CD14-positive monocyte (primary cell): ENCODE results near the gene RIC3. TPM values are rescaled to one million over a fixed set of nuclear protein-coding genes. Genes with fewer than 3 reads are reported as not detected.
A peak's percentile ranks its signal among the peaks of the same experiment; 100 is the strongest.

Experiments
- DNase-seq, 3 donors: peaks; one replicate each; pipeline ENCODE4 v3.0.0-alpha.2; 2011 to 2022
- H2AFZ ChIP-seq: 2 replicates; pipeline ENCODE4 v1.6.0; 2012; ENCODE audit warnings: mild to moderate bottlenecking, low read depth, low read length, inconsistent platforms; ENCODE audit not compliant: insufficient read depth, poor library complexity, severe bottlenecking
- H3K27ac ChIP-seq, 2 donors: 1 replicate in 1 of 2; 2 replicates in 1 of 2; pipeline ENCODE4 v1.5.1; 2012 to 2013; ENCODE audit warnings: low read length in 2 of 2, control low read depth in 1 of 2, inconsistent platforms in 1 of 2, low read depth in 1 of 2, mild to moderate bottlenecking in 1 of 2
- H3K27me3 ChIP-seq, 2 donors: one replicate each; pipeline versions ENCODE4 v1.6.0 to v1.6.1; 2011 to 2013; ENCODE audit warnings: low read length in 2 of 2; ENCODE audit not compliant: control insufficient read depth in 2 of 2, insufficient read depth in 2 of 2
- H3K36me3 ChIP-seq, 2 donors: replicated peaks in 1 of 2; 1 replicate in 1 of 2; 2 replicates in 1 of 2; pipeline versions ENCODE4 v1.5.1 to v1.6.1; 2012 to 2013; ENCODE audit warnings: low read length in 2 of 2, control low read depth in 1 of 2, inconsistent platforms in 1 of 2, mild to moderate bottlenecking in 1 of 2; ENCODE audit not compliant: insufficient read depth in 2 of 2, control insufficient read depth in 1 of 2
- H3K4me1 ChIP-seq, 2 donors: 1 replicate in 1 of 2; 2 replicates in 1 of 2; pipeline versions ENCODE4 v1.5.1 to v1.6.1; 2012 to 2013; ENCODE audit warnings: low read length in 2 of 2, control low read depth in 1 of 2, inconsistent platforms in 1 of 2, mild to moderate bottlenecking in 1 of 2, moderate library complexity in 1 of 2; ENCODE audit not compliant: insufficient read depth in 2 of 2, control insufficient read depth in 1 of 2
- H3K4me2 ChIP-seq: replicated peaks from 2 replicates; pipeline ENCODE3; 2012; ENCODE audit warnings: low read length, moderate library complexity, mild to moderate bottlenecking; ENCODE audit not compliant: poor library complexity, severe bottlenecking; ENCODE audit errors: extremely low read depth
- H3K4me3 ChIP-seq, 3 experiments: fragments of 200-600 bp in 1 of 3; sonication (generic) in 1 of 3; replicated peaks in 1 of 3; 1 replicate in 2 of 3; 2 replicates in 1 of 3; pipeline ENCODE4 v1.5.1; 2011 to 2013; ENCODE audit warnings: low read length in 3 of 3, mild to moderate bottlenecking in 3 of 3, control low read depth in 2 of 3, low read depth in 2 of 3, inconsistent platforms in 1 of 3, moderate library complexity in 1 of 3
- H3K79me2 ChIP-seq: 2 replicates; pipeline ENCODE4 v1.6.0; 2012; ENCODE audit warnings: mild to moderate bottlenecking, control low read depth, inconsistent platforms, low read length, moderate library complexity; ENCODE audit not compliant: insufficient read depth
- H3K9ac ChIP-seq: 2 replicates; pipeline ENCODE4 v1.6.0; 2017; ENCODE audit warnings: low read length, mild to moderate bottlenecking; ENCODE audit not compliant: insufficient read depth, poor library complexity, severe bottlenecking
- H3K9me3 ChIP-seq, 2 donors: replicated peaks in 1 of 2; 1 replicate in 1 of 2; 2 replicates in 1 of 2; pipeline versions ENCODE4 v1.5.1 to v1.6.1; 2012 to 2013; ENCODE audit warnings: low read length in 2 of 2, control low read depth in 1 of 2; ENCODE audit not compliant: control insufficient read depth in 1 of 2, insufficient read depth in 1 of 2
- H4K20me1 ChIP-seq: 2 replicates; pipeline ENCODE4 v1.6.0; 2012; ENCODE audit warnings: mild to moderate bottlenecking, low read length, control low read depth, moderate library complexity; ENCODE audit not compliant: insufficient read depth
- H3K27ac Mint-ChIP-seq, 7 donors: one replicate each; pipeline ENCODE4 v1.8.0; 2020; ENCODE audit warnings: mild to moderate bottlenecking in 7 of 7, mixed read lengths in 7 of 7, moderate library complexity in 6 of 7, inconsistent platforms in 2 of 7
- H3K27me3 Mint-ChIP-seq, 3 donors: one replicate each; pipeline ENCODE4 v1.8.0; 2021 to 2022; ENCODE audit warnings: low read depth in 3 of 3, mild to moderate bottlenecking in 3 of 3, mixed read lengths in 3 of 3, moderate library complexity in 3 of 3, inconsistent platforms in 1 of 3
- H3K36me3 Mint-ChIP-seq, 2 donors: one replicate each; pipeline ENCODE4 v1.8.0; 2020; ENCODE audit warnings: mixed read lengths in 2 of 2, inconsistent platforms in 1 of 2, mild to moderate bottlenecking in 1 of 2
- H3K4me1 Mint-ChIP-seq: one replicate; pipeline ENCODE4 v1.8.0; 2020; ENCODE audit warnings: mild to moderate bottlenecking, mixed read lengths
- H3K4me3 Mint-ChIP-seq, 2 donors: one replicate each; pipeline ENCODE4 v1.8.0; 2020; ENCODE audit warnings: mild to moderate bottlenecking in 2 of 2, mixed read lengths in 2 of 2, moderate library complexity in 1 of 2
- H3K9me3 Mint-ChIP-seq, 7 donors: one replicate each; pipeline ENCODE4 v1.8.0; 2020 to 2022; ENCODE audit warnings: mixed read lengths in 7 of 7, mild to moderate bottlenecking in 6 of 7, moderate library complexity in 6 of 7, inconsistent platforms in 2 of 7
- WGBS: methylation state at CpG from one replicate; pipeline ENCODE4 v1.1.5; 2013; ENCODE audit warnings: missing lambda C conversion rate; ENCODE audit not compliant: insufficient coverage; 5-methylcytosine and 5-hydroxymethylcytosine counted together
- intact Hi-C, 2 donors: fragments of 100-400 bp; cut with micrococcal nuclease; formaldehyde crosslinking; loops; one replicate each; pipeline versions ENCODE4 v1.15.0 to v1.15.1; 2023
- polyA plus RNA-seq, 3 donors: library from polyadenylated mRNA; depleted of rRNA in 1 of 3; unstranded in 2 of 3; stranded (reverse) in 1 of 3; fragments of 300-500 nt in 2 of 3; fragments of >200 nt in 1 of 3; fragmentation: Illumina TruSeq in 2 of 3; gene quantifications; 1 replicate in 2 of 3; 2 replicates in 1 of 3; pipeline ENCODE4 v1.2.3, GENCODE V29; 2012 to 2021
- TF ChIP-seq, protein P1 (sequence below): fragments of 200-600 bp; IDR thresholded peaks from one replicate; pipeline ENCODE4 v1.8.0; 2022; ENCODE audit warnings: antibody characterized with exemption, mild to moderate bottlenecking

The RIC3 gene
- polyA plus RNA-seq, 3 donors = 0.17 TPM; not detected in 2

DNA sequence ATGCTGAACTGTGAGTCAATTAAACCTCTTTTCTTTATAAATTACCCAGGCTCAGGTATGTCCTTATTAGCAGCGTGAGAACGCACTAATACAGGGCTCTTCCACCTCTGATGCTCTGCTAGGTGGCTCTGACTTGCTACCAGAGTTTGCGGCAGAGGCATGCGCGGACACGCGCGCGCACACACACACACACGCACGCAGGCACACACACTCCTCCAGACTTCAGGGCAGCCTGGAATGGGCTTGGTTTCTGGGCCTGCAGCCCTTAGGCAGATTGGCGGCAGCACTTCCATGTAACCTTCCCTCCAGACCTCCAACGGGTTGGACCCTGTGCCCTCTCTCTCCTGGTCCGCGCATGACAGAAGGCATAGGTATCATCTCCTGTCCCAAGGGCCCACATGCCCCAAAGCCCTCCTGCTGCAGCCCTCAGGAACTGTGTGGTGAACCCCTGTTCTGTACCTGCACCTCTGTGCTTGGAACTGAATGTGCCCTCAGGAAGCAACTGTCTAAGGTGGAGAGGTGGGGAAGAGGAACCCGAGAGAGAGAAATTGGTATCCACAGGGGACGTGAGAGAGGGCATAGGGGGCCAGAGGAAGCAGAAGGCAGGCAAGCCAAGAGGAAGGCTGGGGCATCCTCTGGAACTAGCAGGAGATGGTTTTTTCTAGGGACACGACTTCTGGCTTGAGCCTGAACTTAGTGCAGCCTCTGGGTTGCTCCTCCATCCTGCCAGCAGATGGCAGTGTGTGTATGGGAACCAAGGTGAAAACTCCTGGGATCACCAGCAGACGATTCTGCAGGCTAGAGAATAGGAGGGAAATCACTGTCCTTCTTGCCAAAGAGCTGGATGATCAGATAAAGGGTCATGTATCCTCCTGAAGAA lies 23.4 kb upstream of the RIC3 start:
- WGBS = 71% methylated on average over 17 of the region's 19 CpGs
- intact Hi-C loops = loop anchor here in 1 of 2 donors (2.0 to 10.0 kb wide), 3 partner anchors 17 to 375 kb away; partner anchors contain the start of gene LMO1

DNA sequence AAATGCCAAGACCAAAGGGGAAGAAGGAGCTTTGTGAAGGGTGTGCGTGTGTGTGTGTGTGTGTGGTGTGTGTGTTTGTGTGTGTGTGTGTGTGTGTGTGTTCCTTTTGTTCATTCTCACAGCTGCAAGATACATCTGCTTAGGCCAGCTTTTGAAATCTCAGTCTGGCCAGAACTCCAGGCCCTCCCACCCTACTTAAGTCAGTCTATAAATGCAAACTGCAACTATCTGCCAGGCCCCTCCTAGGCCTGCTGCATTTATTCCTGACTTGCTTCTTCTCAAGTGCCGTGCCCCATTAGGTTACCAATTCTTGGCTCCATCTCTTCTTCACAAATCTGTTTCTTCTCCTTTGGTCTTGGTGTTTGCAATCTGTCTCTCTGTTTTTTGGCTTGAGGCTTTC lies 21.6 kb upstream of the RIC3 start:
- Histone ChIP-seq H3K4me2 (no peak overlapping the region), H3K9me3 (no peaks in the 10 kb centered on the region), H3K27ac (no peak overlapping the region), H2AFZ (no peak overlapping the region), H3K79me2 (no peaks in the 10 kb centered on the region), H3K4me1 (peaks cover 20% of the 10 kb centered on the region in 2 donors), H3K4me3 (no peak overlapping the region), H4K20me1 (no peaks in the 10 kb centered on the region), H3K36me3 (no peaks in the 10 kb centered on the region), H3K27me3 (peaks cover 0 to 2% of the 10 kb centered on the region in 2 donors), H3K9ac (no peak overlapping the region)
- DNase-seq = no peak
- 100% methylated on average over 1 of the region's 2 CpGs for WGBS
- Mint-ChIP-seq H3K4me3 (no peak overlapping the region), H3K36me3 (no peaks in the 10 kb centered on the region), H3K27ac (no peak overlapping the region), H3K27me3 (peaks cover 2 to 6% (median 5%) of the 10 kb centered on the region in 3 donors), H3K9me3 (no peaks in the 10 kb centered on the region), H3K4me1 (peaks cover 19% of the 10 kb centered on the region)
- TF ChIP-seq, protein P1, sequence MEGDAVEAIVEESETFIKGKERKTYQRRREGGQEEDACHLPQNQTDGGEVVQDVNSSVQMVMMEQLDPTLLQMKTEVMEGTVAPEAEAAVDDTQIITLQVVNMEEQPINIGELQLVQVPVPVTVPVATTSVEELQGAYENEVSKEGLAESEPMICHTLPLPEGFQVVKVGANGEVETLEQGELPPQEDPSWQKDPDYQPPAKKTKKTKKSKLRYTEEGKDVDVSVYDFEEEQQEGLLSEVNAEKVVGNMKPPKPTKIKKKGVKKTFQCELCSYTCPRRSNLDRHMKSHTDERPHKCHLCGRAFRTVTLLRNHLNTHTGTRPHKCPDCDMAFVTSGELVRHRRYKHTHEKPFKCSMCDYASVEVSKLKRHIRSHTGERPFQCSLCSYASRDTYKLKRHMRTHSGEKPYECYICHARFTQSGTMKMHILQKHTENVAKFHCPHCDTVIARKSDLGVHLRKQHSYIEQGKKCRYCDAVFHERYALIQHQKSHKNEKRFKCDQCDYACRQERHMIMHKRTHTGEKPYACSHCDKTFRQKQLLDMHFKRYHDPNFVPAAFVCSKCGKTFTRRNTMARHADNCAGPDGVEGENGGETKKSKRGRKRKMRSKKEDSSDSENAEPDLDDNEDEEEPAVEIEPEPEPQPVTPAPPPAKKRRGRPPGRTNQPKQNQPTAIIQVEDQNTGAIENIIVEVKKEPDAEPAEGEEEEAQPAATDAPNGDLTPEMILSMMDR = no peak
- intact Hi-C loops = loop anchor here in 1 of 2 donors (5.0 to 10.0 kb wide), 2 partner anchors 74 to 377 kb away; partner anchors contain the start of gene LMO1

More for the DNA sequence above, 23.4 kb upstream of the RIC3 start:
- Histone ChIP-seq H3K9me3 (no peaks in the 10 kb centered on the region), H3K4me1 (peaks cover 38% of the 10 kb centered on the region in 2 donors), H3K4me2 (no peak overlapping the region), H3K36me3 (no peaks in the 10 kb centered on the region), H3K9ac (no peak overlapping the region), H4K20me1 (no peaks in the 10 kb centered on the region), H3K27me3 (no peaks in the 10 kb centered on the region), H3K27ac (no peak overlapping the region), H3K79me2 (no peaks in the 10 kb centered on the region), H2AFZ (peak overlapping the region; percentile 16), H3K4me3 (no peak overlapping the region)
- TF ChIP-seq, protein P1 = peak; percentile 88
- peaks cover 38% of the 10 kb centered on the region for H3K4me1 Mint-ChIP-seq
- H3K27ac Mint-ChIP-seq = peak overlapping the region in 1 of 7 donors; percentile 62
- peak; percentile 51 to 67 (median 65) for DNase-seq
- no peak overlapping the region for H3K4me3 Mint-ChIP-seq
- H3K36me3 Mint-ChIP-seq = no peaks in the 10 kb centered on the region
- H3K9me3 Mint-ChIP-seq = peaks cover 0 to 3% (median 0%) of the 10 kb centered on the region in 7 donors
- H3K27me3 Mint-ChIP-seq = peaks cover 1 to 2% (median 2%) of the 10 kb centered on the region in 3 donors
